ENCODE results near the gene CRYBA2. TPM values are rescaled to one million over a fixed set of nuclear protein-coding genes. Genes with fewer than 3 reads are reported as not detected.

Gene CRYBA2
- total and polyA plus RNA-seq, 2 experiments from 2014 or later, result not detected

GRCh38 chr2:218970894-218971293 lies 22.3 kb downstream of the CRYBA2 start (continued):
- no peak for TF ChIP-seq POLR2AphosphoS5 (IDR thresholded peaks at IDR 0.05; ENCODE audit: low read depth)
- TF ChIP-seq EZH2 (IDR thresholded peaks at IDR 0.05; ENCODE audit: low read depth, unreplicated experiment), result no peak
- no peak for TF ChIP-seq STAT1 (IDR thresholded peaks at IDR 0.05; ENCODE audit: unreplicated experiment)
- no peak for TF ChIP-seq ZNF462 (CRISPR knock-in tag; IDR thresholded peaks at IDR 0.05)

- H4K20me1 ChIP-seq (replicated peaks; ENCODE audit: insufficient read depth), result no peaks in the 10 kb centered on the region; the same call in 1 of the 2 replicates
- Mint-ChIP-seq H3K27me3 (ENCODE audit: insufficient read depth, low read depth, poor library complexity) (peaks cover 43% of the 10 kb centered on the region), H3K36me3 (ENCODE audit: low read depth) (no peaks in the 10 kb centered on the region; the same call in 2 of the 3 replicates), H3K4me1 (peaks cover 30% of the 10 kb centered on the region), H3K9me3 (no peaks in the 10 kb centered on the region), H3K27ac (peak overlapping the region; percentile 60; the same call in 1 of the 2 replicates), H3K4me3 (peak overlapping the region; percentile 82; the same call in 2 of the 3 replicates)
- peak overlapping the region; percentile 75 for H3K4me2 ChIP-seq
- H3K4me1 ChIP-seq (ENCODE audit: insufficient read depth), result peaks cover 26% of the 10 kb centered on the region
- H3K79me2 ChIP-seq (replicated peaks; ENCODE audit: insufficient read depth), result no peaks in the 10 kb centered on the region
- H3K27me3 ChIP-seq (ENCODE audit: insufficient read depth), result peaks cover 69% of the 10 kb centered on the region
- peaks cover 8% of the 10 kb centered on the region for H3F3A ChIP-seq (replicated peaks; ENCODE audit: low read depth)
- no peaks in the 10 kb centered on the region for H3K36me3 ChIP-seq (ENCODE audit: insufficient read depth)
- peak overlapping the region; percentile 71; the same call in 1 of the 2 replicates for H3K4me3 ChIP-seq
- ATAC-seq, result no peak
- no peak overlapping the region for H3K27ac ChIP-seq (ENCODE audit: low read depth)
- TF ChIP-seq ETS1 (IDR thresholded peaks at IDR 0.05) (no peak), CTCF (conservative IDR thresholded peaks at IDR 0.05; ENCODE audit: low read depth in 2 of 2) (no peak), EZH2 (IDR thresholded peaks at IDR 0.05; ENCODE audit: low read depth, unreplicated experiment) (no peak), JUNB (IDR thresholded peaks at IDR 0.05; ENCODE audit: unreplicated experiment) (no peak), REST (IDR thresholded peaks at IDR 0.05; ENCODE audit: unreplicated experiment) (no peak), CREB1 (CRISPR knock-in tag; IDR thresholded peaks at IDR 0.05; ENCODE audit: low read depth) (no peak), STAT1 (IDR thresholded peaks at IDR 0.05; ENCODE audit: unreplicated experiment) (no peak), ZNF331 (CRISPR knock-in tag; IDR thresholded peaks at IDR 0.05; ENCODE audit: low read depth) (no peak)
- H2AFZ ChIP-seq, result peak overlapping the region; percentile 16; the same call in 1 of the 2 replicates
- H3K9me2 ChIP-seq (ENCODE audit: insufficient read depth), result no peaks in the 10 kb centered on the region
- DNase-seq (ENCODE audit: low spot score), result peak; percentile 46
Observed at GRCh38 chr2:218964041-218964771, 29.0 kb downstream of the CRYBA2 start.
